Activated CD8-positive, alpha-beta T cell treated with anti-CD3 and anti-CD28 coated beads, Interleukin-2, amount 10 ng/mL, durations not matched to agents 7 days and 5 days (primary cell): Measurements from ENCODE around the gene LACRT. TPM values are rescaled to one million over a fixed set of nuclear protein-coding genes. Genes with fewer than 3 reads are reported as not detected.
"Not testable (repeated sequence)": the region's sequence is repeated elsewhere in the genome, so short reads cannot be mapped to it uniquely, and the experiment has no call there.

Experiments
- ATAC-seq: fragments of 150-1000 bp; cut with Tn5 transposase; one replicate; pipeline ENCODE4 v1.10.0; 2021; ENCODE audit warnings: moderate library complexity
- CTCF ChIA-PET: fragments of 350-600 bp; sonication (Branson Sonifier 250); formaldehyde crosslinking; loops from one replicate; lab custom pipeline; 2021; ENCODE audit warnings: antibody characterized with exemption; lab: Charles Lee
- POLR2A ChIA-PET: fragments of 350-600 bp; sonication (Branson Sonifier 250); formaldehyde crosslinking; loops from one replicate; lab custom pipeline; 2021; ENCODE audit warnings: antibody characterized with exemption; lab: Charles Lee
- DNase-seq: peaks from one replicate; pipeline ENCODE4 v3.0.0-alpha.2; 2020
- H3K27ac Mint-ChIP-seq: one replicate; pipeline ENCODE4 v1.8.0; 2021; ENCODE audit warnings: mild to moderate bottlenecking, mixed read lengths
- H3K27me3 Mint-ChIP-seq: one replicate; pipeline ENCODE4 v1.8.0; 2021; ENCODE audit warnings: low read depth, mixed read lengths
- H3K36me3 Mint-ChIP-seq: one replicate; pipeline ENCODE4 v1.8.0; 2021; ENCODE audit warnings: low read depth, mixed read lengths
- H3K4me1 Mint-ChIP-seq: one replicate; pipeline ENCODE4 v1.8.0; 2021; ENCODE audit warnings: low read depth, mixed read lengths
- H3K4me3 Mint-ChIP-seq: one replicate; pipeline ENCODE4 v1.8.0; 2021; ENCODE audit warnings: mild to moderate bottlenecking, mixed read lengths
- H3K9me3 Mint-ChIP-seq: one replicate; pipeline ENCODE4 v1.8.0; 2022; ENCODE audit warnings: mixed read lengths; ENCODE audit not compliant: insufficient read depth
- total RNA-seq, 2 experiments: library from RNA; stranded (reverse); gene quantifications; one replicate each; pipeline ENCODE4 v1.2.3, GENCODE V29; 2021

LACRT gene
- not detected for total RNA-seq

DNA sequence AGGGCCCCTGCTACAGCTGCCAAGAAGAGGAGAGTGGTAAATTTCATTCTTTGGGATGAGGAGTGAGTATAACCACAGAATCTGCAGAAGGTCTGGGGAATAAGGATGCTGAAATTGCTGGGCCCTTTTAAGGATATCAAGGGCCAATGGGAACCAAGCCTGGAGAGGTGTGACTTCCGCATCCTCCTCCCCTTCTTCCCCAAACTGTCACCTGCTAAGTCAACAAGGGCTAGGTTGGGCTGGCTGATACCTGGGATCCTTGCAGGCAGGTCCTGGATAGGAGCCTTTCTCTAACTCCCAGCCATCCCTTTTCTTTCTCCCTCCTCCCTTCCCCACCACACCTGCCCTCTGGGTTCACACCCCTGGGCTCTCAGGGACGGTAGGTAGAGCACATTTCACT is at the start of gene LACRT:
Gene LACRT, minus strand, starts transcription at position 101 of the 400 bp plus-strand sequence. Its CDS starts 54 bp downstream, at position 47.
- H3K36me3 Mint-ChIP-seq, result no peaks in the 10 kb centered on the region
- CTCF ChIA-PET, result no interaction called here
- no peak within 1 kb of the TSS for H3K27ac Mint-ChIP-seq
- H3K4me1 Mint-ChIP-seq, result no peaks in the 10 kb centered on the region
- H3K4me3 Mint-ChIP-seq, result no peak within 1 kb of the TSS
- H3K27me3 Mint-ChIP-seq, result peaks cover 4% of the 10 kb centered on the region
- no peaks in the 10 kb centered on the region for H3K9me3 Mint-ChIP-seq
- DNase-seq (no peak), ATAC-seq (no peak)
- POLR2A ChIA-PET, result no interaction called here

DNA sequence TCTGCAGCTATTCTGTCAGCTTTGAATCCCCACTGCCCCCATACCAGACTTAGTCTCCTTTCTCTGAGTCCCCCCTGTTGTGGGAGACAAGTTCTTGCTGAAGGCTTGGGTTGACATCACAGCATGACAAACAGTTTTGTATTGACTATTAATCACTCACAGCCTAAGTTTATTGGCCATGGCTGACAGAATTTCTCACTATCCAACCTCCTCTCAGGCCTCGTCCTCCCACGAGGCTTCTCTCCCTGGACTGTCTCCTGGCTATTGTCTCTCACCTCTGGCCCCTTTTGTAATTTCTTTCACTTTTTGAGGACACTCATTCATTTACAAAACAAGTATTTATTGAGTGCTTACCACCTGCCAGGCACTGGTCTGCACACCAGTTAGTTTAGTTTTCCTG is 48.7 kb upstream of the LACRT start:
- H3K9me3 Mint-ChIP-seq, result no peaks in the 10 kb centered on the region
- no peak overlapping the region for H3K27ac Mint-ChIP-seq
- ChIA-PET POLR2A (no interaction called here), CTCF (no interaction called here)
- H3K36me3 Mint-ChIP-seq, result no peaks in the 10 kb centered on the region
- peaks cover 5% of the 10 kb centered on the region for H3K4me1 Mint-ChIP-seq
- ATAC-seq, result no peak
- H3K4me3 Mint-ChIP-seq, result no peak overlapping the region
- DNase-seq, result no peak
- H3K27me3 Mint-ChIP-seq, result peaks cover 49% of the 10 kb centered on the region

GRCh38 chr12:54682674-54683073 is 48.0 kb upstream of the LACRT start:
- peaks cover 5% of the 10 kb centered on the region for H3K4me1 Mint-ChIP-seq
- H3K9me3 Mint-ChIP-seq, result no peaks in the 10 kb centered on the region
- CTCF ChIA-PET, result interaction anchor here (0.7 kb wide), 1 partner anchor 395 kb away, joined by 3 read pairs; no protein-coding TSS in a partner anchor
- peaks cover 51% of the 10 kb centered on the region for H3K27me3 Mint-ChIP-seq
- no peak for DNase-seq
- H3K27ac Mint-ChIP-seq, result no peak overlapping the region
- POLR2A ChIA-PET, result no interaction called here
- H3K4me3 Mint-ChIP-seq, result no peak overlapping the region
- no peaks in the 10 kb centered on the region for H3K36me3 Mint-ChIP-seq
- no peak for ATAC-seq

- Mint-ChIP-seq H3K9me3 (no peaks in the 10 kb centered on the region), H3K27ac (no peak overlapping the region), H3K36me3 (no peaks in the 10 kb centered on the region), H3K4me3 (no peak overlapping the region), H3K4me1 (peaks cover 5% of the 10 kb centered on the region), H3K27me3 (peaks cover 49% of the 10 kb centered on the region)
- DNase-seq (peak; percentile 48), ATAC-seq (no peak)
- POLR2A ChIA-PET, result no interaction called here
- CTCF ChIA-PET, result interaction anchor here (1.2 to 2.0 kb wide), 4 partner anchors 8 to 22 kb away, joined by 3 to 9 read pairs (median 6); no protein-coding TSS in a partner anchor
Observed at GRCh38 chr12:54680374-54680773, 45.7 kb upstream of the LACRT start.

DNA sequence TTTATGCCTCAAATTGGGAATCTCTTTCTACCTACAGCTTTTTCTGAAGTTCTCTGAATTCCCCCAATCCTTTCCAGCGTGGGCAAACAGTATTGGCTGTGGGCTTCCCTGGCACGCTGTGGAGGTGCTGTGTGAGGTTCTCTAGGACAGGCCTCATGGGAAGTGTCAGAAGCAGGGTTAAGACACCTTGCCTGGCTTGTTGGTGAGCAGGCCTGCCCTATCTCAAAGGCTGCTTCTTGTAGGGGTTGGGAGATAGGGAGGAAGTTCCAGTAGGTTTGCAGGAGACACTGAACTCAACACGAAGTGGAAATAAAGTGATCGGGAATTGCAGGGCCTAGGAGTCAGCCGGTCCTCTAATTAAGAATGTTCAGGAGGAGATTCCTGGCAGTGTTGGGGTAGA is 43.4 kb upstream of the LACRT start:
- Mint-ChIP-seq H3K27me3 (peaks cover 38% of the 10 kb centered on the region), H3K4me3 (no peak overlapping the region), H3K4me1 (no peaks in the 10 kb centered on the region), H3K27ac (no peak overlapping the region), H3K9me3 (no peaks in the 10 kb centered on the region), H3K36me3 (no peaks in the 10 kb centered on the region)
- ATAC-seq, result no peak
- ChIA-PET POLR2A (no interaction called here), CTCF (no interaction called here)
- no peak for DNase-seq

- H3K9me3 Mint-ChIP-seq, result no peaks in the 10 kb centered on the region
- no peak overlapping the region for H3K4me3 Mint-ChIP-seq
- H3K36me3 Mint-ChIP-seq, result no peaks in the 10 kb centered on the region
- DNase-seq, result no peak
- CTCF ChIA-PET, result interaction anchor here (1.8 kb wide), 1 partner anchor 9 kb away, joined by 7 read pairs; no protein-coding TSS in a partner anchor
- POLR2A ChIA-PET, result no interaction called here
- peaks cover 22% of the 10 kb centered on the region for H3K27me3 Mint-ChIP-seq
- ATAC-seq, result no peak
- no peak overlapping the region for H3K27ac Mint-ChIP-seq
- H3K4me1 Mint-ChIP-seq, result no peaks in the 10 kb centered on the region
Observed at GRCh38 chr12:54667945-54668344, 33.2 kb upstream of the LACRT start.

GRCh38 chr12:54666008-54666407 is 31.3 kb upstream of the LACRT start:
- H3K27ac Mint-ChIP-seq, result no peak overlapping the region
- CTCF ChIA-PET, result no interaction called here

DNA sequence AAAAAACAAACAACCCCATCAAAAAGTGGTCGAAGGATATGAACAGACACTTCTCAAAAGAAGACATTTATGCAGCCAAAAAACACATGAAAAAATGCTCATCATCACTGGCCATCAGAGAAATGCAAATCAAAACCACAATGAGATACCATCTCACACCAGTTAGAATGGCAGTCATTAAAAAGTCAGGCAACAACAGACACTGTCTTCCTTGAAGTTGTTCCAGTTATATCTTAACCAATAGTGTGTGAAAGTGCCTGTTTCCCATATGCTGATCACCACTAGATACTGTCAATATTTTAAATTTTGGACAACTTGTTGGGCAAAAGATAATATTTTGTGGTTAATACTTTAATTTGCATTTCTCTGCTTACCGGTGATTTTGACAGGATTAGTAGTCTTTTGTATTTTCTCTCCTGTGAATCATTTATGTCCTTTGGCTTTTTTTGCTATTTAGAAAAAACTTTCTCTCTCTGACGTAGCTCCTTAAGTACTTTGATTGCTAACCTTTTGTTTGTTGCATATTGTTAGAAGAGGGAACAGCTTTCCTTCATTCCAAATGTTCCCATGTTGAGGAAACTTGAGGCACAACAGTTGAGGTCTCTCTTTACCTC is 30.4 kb upstream of the LACRT start:
- H3K4me3 Mint-ChIP-seq, DNase-seq, H3K4me1 Mint-ChIP-seq, H3K36me3 Mint-ChIP-seq, CTCF ChIA-PET, H3K9me3 Mint-ChIP-seq, POLR2A ChIA-PET, H3K27ac Mint-ChIP-seq, ATAC-seq: not testable (repeated sequence)
- peaks cover 12% of the 10 kb centered on the region for H3K27me3 Mint-ChIP-seq

More at GRCh38 chr12:54666008-54666407, 31.3 kb upstream of the LACRT start:
- ATAC-seq (no peak), DNase-seq (no peak)
- POLR2A ChIA-PET, result no interaction called here
- no peaks in the 10 kb centered on the region for H3K36me3 Mint-ChIP-seq
- no peaks in the 10 kb centered on the region for H3K9me3 Mint-ChIP-seq
- H3K27me3 Mint-ChIP-seq, result peaks cover 17% of the 10 kb centered on the region
- H3K4me1 Mint-ChIP-seq, result no peaks in the 10 kb centered on the region
- no peak overlapping the region for H3K4me3 Mint-ChIP-seq

DNA sequence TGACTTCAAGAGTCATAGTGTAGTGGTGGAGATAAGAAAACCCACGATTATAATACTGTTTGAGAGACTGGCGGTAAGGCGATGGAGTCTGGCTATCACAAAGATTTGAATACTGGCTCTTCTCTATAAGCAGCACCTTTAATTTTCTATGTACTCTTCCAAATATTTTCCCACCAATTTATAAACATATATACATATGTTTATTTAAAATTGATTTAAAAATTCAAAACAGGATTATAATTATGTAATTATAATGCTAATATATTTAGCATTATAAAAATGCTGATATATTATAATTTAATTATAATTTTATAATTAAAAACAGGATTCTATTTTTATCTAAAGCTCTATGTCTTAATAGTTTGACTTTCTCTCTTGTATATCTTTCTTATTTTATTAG is 28.9 kb upstream of the LACRT start:
- no peaks in the 10 kb centered on the region for H3K9me3 Mint-ChIP-seq
- peaks cover 5% of the 10 kb centered on the region for H3K27me3 Mint-ChIP-seq
- ATAC-seq (no peak), DNase-seq (no peak)
- no peaks in the 10 kb centered on the region for H3K36me3 Mint-ChIP-seq
- no peaks in the 10 kb centered on the region for H3K4me1 Mint-ChIP-seq
- POLR2A ChIA-PET, result no interaction called here
- CTCF ChIA-PET, result no interaction called here
- H3K4me3 Mint-ChIP-seq, result no peak overlapping the region
- H3K27ac Mint-ChIP-seq, result no peak overlapping the region

GRCh38 chr12:54662026-54662425 is 27.3 kb upstream of the LACRT start:
- DNase-seq (no peak), ATAC-seq (no peak)
- no peak overlapping the region for H3K4me3 Mint-ChIP-seq
- H3K27ac Mint-ChIP-seq, result no peak overlapping the region
- POLR2A ChIA-PET, result no interaction called here
- no peaks in the 10 kb centered on the region for H3K9me3 Mint-ChIP-seq
- no peaks in the 10 kb centered on the region for H3K36me3 Mint-ChIP-seq
- CTCF ChIA-PET, result no interaction called here
- H3K27me3 Mint-ChIP-seq, result peaks cover 5% of the 10 kb centered on the region
- no peaks in the 10 kb centered on the region for H3K4me1 Mint-ChIP-seq

GRCh38 chr12:54661048-54661447 is 26.4 kb upstream of the LACRT start:
- no peak for ATAC-seq
- Mint-ChIP-seq H3K27ac (no peak overlapping the region), H3K4me1 (no peaks in the 10 kb centered on the region), H3K4me3 (no peak overlapping the region), H3K27me3 (peaks cover 6% of the 10 kb centered on the region), H3K9me3 (no peaks in the 10 kb centered on the region), H3K36me3 (no peaks in the 10 kb centered on the region)
- ChIA-PET POLR2A (no interaction called here), CTCF (no interaction called here)
- no peak for DNase-seq

GRCh38 chr12:54660320-54660962 is 25.7 kb upstream of the LACRT start:
- DNase-seq (no peak), ATAC-seq (no peak)
- Mint-ChIP-seq H3K4me3 (no peak overlapping the region), H3K36me3 (no peaks in the 10 kb centered on the region), H3K4me1 (no peaks in the 10 kb centered on the region), H3K27me3 (peaks cover 8% of the 10 kb centered on the region), H3K27ac (no peak overlapping the region), H3K9me3 (no peaks in the 10 kb centered on the region)
- POLR2A ChIA-PET, result no interaction called here
- CTCF ChIA-PET, result no interaction called here
